Heart left ventricle (tissue), 16 donors: ENCODE measurements around the gene BTBD16. TPM values are rescaled to one million over a fixed set of nuclear protein-coding genes. Genes with fewer than 3 reads are reported as not detected.

ENCODE experiments used
- ATAC-seq, 4 donors: fragments of 200-7000 bp; cut with Tn5 transposase; one replicate each; pipeline ENCODE4 v1.9.1; 2020 to 2022; ENCODE audit warnings: moderate library complexity in 4 of 4, mild to moderate bottlenecking in 3 of 4, moderate number of reproducible peaks in 1 of 4
- DNase-seq, 5 donors: peaks; one replicate each; pipeline ENCODE4 v3.0.0-alpha.2; 2020
- H3K27ac ChIP-seq, 12 donors: fragments of 200-600 bp; sonication (generic) in 4 of 12; one replicate each; pipeline versions ENCODE4 v1.5.0 to v1.8.0; 2016 to 2022; ENCODE audit warnings: mild to moderate bottlenecking in 2 of 12
- H3K27me3 ChIP-seq, 9 donors: fragments of 200-600 bp; sonication (generic) in 2 of 9; one replicate each; pipeline versions ENCODE4 v1.5.1 to v1.8.0; 2016 to 2022; ENCODE audit warnings: mild to moderate bottlenecking in 3 of 9
- H3K36me3 ChIP-seq, 9 donors: fragments of 200-600 bp; sonication (generic) in 2 of 9; one replicate each; pipeline versions ENCODE4 v1.5.0 to v1.8.0; 2018 to 2022; ENCODE audit warnings: mild to moderate bottlenecking in 2 of 9
- H3K4me1 ChIP-seq, 12 donors: fragments of 200-600 bp; sonication (generic) in 4 of 12; one replicate each; pipeline versions ENCODE4 v1.5.0 to v1.8.0; 2016 to 2022; ENCODE audit warnings: mild to moderate bottlenecking in 3 of 12
- H3K4me3 ChIP-seq, 12 donors: fragments of 200-600 bp; sonication (generic) in 4 of 12; one replicate each; pipeline versions ENCODE4 v1.5.0 to v1.8.0; 2017 to 2022; ENCODE audit warnings: mild to moderate bottlenecking in 9 of 12, moderate library complexity in 4 of 12
- H3K9me3 ChIP-seq, 12 donors: fragments of 200-600 bp; sonication (generic) in 4 of 12; one replicate each; pipeline versions ENCODE4 v1.5.0 to v1.8.0; 2016 to 2022; ENCODE audit warnings: mild to moderate bottlenecking in 1 of 12
- POLR2A ChIP-seq, 2 donors: fragments of 450-650 bp; IDR thresholded peaks; one replicate each; pipeline ENCODE4 v1.6.1; 2017; ENCODE audit warnings: antibody characterized with exemption in 2 of 2, mild to moderate bottlenecking in 2 of 2, moderate library complexity in 2 of 2
- WGBS, 4 donors: extraction: QIAGEN DNeasy Blood & Tissue Kit in 2 of 4; methylation state at CpG; one replicate each; pipeline versions ENCODE4 v1.1.5 to v1.1.7; 2013 to 2018; 5-methylcytosine and 5-hydroxymethylcytosine counted together
- intact Hi-C, 10 donors: fragments of 100-400 bp; cut with DNase I; formaldehyde crosslinking; loops; one replicate each; pipeline versions ENCODE4 v1.11.1 to v1.14.2; 2022
- polyA plus RNA-seq, 2 donors: library from polyadenylated mRNA; stranded (reverse); fragments of 200-250 nt; gene quantifications; one replicate each; pipeline ENCODE4 v1.2.3, GENCODE V29; 2013
- total RNA-seq, 9 donors: library from RNA; depleted of rRNA in 2 of 9; stranded (reverse); fragments of >200 nt in 2 of 9; fragmentation: NEBNext Ultra II Directional in 3 of 9; extraction: Animal tissue kit (Norgen Biotek cat#: 25700) in 3 of 9; gene quantifications; one replicate each; pipeline versions ENCODE4 v1.1.0 to v1.2.4, GENCODE V29; 2016 to 2023
- TF ChIP-seq, protein P1 (sequence below), 12 donors: fragments of 200-600 bp; sonication (generic) in 4 of 12; IDR thresholded peaks; one replicate each; pipeline versions ENCODE4 v1.5.0 to v1.8.0; 2018 to 2022; ENCODE audit warnings: antibody characterized with exemption in 12 of 12, mild to moderate bottlenecking in 5 of 12
- donor health status: ischemic (EF 13 %, LVEDD 7.1; RV severe dilation, severe dysfunction).
- donor health status: healthy with polysubstance abuse.
- donor health status: DM: no; HTN: yes; CAD: no.
- donor health status: DM: no; HTN: no; CAD: no.
- donor health status: ischemic (EF 25% LVEDD 6.9; RV normal size, moderate dysfunction).
- donor health status: ischemic (EF 25% LVEDD 5.7; RV mildly dilated, moderate dysfunction).
- donor health status: healthy.
- donor health status: DM: yes; HTN: yes; CAD: no.
- donor health status: ischemic (EF 35%, LVEDD 5.7; RV mildly dilated, moderate dysfunction).
- donor health status: nonischemic (EF 11% LVEDD 7.7; RV severe dilation, severe dysfunction).
- donor health status: DM: yes; HTN: yes; CAD: no.
- donor health status: PGD.
- donor health status: ischemic (EF 29% LVEDD 5.4; RV normal size, mild dysfunction).
- donor health status: nonischemic (EF 23%, LVEDD 6.1; RV moderate dilation, normal function).

BTBD16 gene
- total and polyA plus RNA-seq, 11 donors: 0.23 to 0.25 TPM; not detected in 9

- TF ChIP-seq POLR2A (IDR thresholded peaks at IDR 0.05): no peak
- TF ChIP-seq, protein P1, sequence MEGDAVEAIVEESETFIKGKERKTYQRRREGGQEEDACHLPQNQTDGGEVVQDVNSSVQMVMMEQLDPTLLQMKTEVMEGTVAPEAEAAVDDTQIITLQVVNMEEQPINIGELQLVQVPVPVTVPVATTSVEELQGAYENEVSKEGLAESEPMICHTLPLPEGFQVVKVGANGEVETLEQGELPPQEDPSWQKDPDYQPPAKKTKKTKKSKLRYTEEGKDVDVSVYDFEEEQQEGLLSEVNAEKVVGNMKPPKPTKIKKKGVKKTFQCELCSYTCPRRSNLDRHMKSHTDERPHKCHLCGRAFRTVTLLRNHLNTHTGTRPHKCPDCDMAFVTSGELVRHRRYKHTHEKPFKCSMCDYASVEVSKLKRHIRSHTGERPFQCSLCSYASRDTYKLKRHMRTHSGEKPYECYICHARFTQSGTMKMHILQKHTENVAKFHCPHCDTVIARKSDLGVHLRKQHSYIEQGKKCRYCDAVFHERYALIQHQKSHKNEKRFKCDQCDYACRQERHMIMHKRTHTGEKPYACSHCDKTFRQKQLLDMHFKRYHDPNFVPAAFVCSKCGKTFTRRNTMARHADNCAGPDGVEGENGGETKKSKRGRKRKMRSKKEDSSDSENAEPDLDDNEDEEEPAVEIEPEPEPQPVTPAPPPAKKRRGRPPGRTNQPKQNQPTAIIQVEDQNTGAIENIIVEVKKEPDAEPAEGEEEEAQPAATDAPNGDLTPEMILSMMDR (IDR thresholded peaks at IDR 0.05): no peak
- Histone ChIP-seq H3K4me3 (no peak overlapping the region), H3K36me3 (no peaks in the 10 kb centered on the region), H3K4me1 (peaks cover 0 to 39% (median 8%) of the 10 kb centered on the region in 12 donors), H3K27me3 (no peaks in the 10 kb centered on the region), H3K9me3 (no peaks in the 10 kb centered on the region), H3K27ac (peak overlapping the region in 11 of 12 donors; percentile 37 to 81 (median 69))
- DNase-seq: peak in 4 of 5 donors; percentile 50 to 70 (median 66)
- peak; percentile 60 to 79 (median 72) for ATAC-seq
- 36 to 45% (median 42%) methylated on average over 11 of the region's 11 CpGs for WGBS, 4 donors
- intact Hi-C loops: loop anchor here in 9 of 10 donors (1.0 to 10.0 kb wide), 8 partner anchors 33 to 226 kb away; partner anchors contain the start of genes DMBT1 (in 2 of the 9) and PLEKHA1 (in 1 of the 9)
These were observed 70.2 kb downstream of the BTBD16 start for GRCh38 chr10:122341141-122341810.

GRCh38 chr10:122342293-122343134 is 71.4 kb downstream of the BTBD16 start:
- Histone ChIP-seq H3K27me3 (no peaks in the 10 kb centered on the region), H3K27ac (peak overlapping the region in 7 of 12 donors; percentile 30 to 79 (median 69)), H3K9me3 (no peaks in the 10 kb centered on the region), H3K36me3 (no peaks in the 10 kb centered on the region), H3K4me1 (peaks cover 0 to 39% (median 8%) of the 10 kb centered on the region in 12 donors), H3K4me3 (no peak overlapping the region)
- no peak for TF ChIP-seq POLR2A (IDR thresholded peaks at IDR 0.05)
- TF ChIP-seq, protein P1 (IDR thresholded peaks at IDR 0.05): peak; percentile 75 to 92 (median 82)
- 57 to 61% (median 60%) methylated on average over 8 of the region's 8 CpGs for WGBS, 4 donors
- peak in 2 of 5 donors; percentile 43 to 44 for DNase-seq
- intact Hi-C loops: loop anchor here (1.0 to 10.0 kb wide), 13 partner anchors 24 to 225 kb away; partner anchors contain the start of gene DMBT1 (in 2 of the 10)
- ATAC-seq: peak in 2 of 4 donors; percentile 38 to 46

- 92 to 94% (median 92%) methylated on average over 11 of the region's 11 CpGs for WGBS, 4 donors
- DNase-seq: no peak
- H3K4me1 ChIP-seq: peaks cover 0 to 37% (median 8%) of the 10 kb centered on the region in 12 donors
- TF ChIP-seq, protein P1 (IDR thresholded peaks at IDR 0.05): no peak
- no peak for TF ChIP-seq POLR2A (IDR thresholded peaks at IDR 0.05)
- no peak overlapping the region for H3K4me3 ChIP-seq
- no peak for ATAC-seq
- H3K27me3 ChIP-seq: no peaks in the 10 kb centered on the region
- intact Hi-C loops: loop anchor here (2.0 to 10.0 kb wide), 12 partner anchors 24 to 224 kb away; partner anchors contain the start of gene DMBT1 (in 2 of the 10)
- no peaks in the 10 kb centered on the region for H3K36me3 ChIP-seq
- H3K9me3 ChIP-seq: no peaks in the 10 kb centered on the region
- H3K27ac ChIP-seq: no peak overlapping the region
These were observed 72.2 kb downstream of the BTBD16 start for GRCh38 chr10:122343135-122343800.
